ENCODE results near the gene CHAD.

The CHAD gene

DNA sequence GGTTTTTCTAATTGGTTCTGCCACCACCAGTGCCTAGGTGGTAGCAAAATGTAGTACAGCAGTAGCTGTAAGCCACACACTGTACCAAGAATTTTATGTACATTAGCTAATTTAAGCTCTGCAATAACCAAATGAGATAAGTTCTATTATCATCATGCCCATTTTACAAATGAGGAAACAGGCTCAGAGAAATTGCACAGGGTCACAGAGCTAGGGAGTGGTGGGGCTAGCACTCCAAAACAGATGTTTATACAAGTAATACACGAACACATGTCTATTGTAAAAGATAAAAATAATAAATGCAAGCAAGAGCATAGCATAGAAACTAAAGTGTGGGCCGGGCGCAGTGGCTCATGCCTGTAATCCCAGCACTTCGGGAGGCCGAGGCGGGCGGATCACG, 23.5 kb upstream of the CHAD start:
- Histone ChIP-seq H3K4me3 (ENCODE audit: control insufficient read depth in 1 of 7, extremely low read depth in 1 of 7, insufficient read depth in 4 of 7, low read depth in 2 of 7, low read length in 6 of 7) (no peak overlapping the region), H3K9me3 (ENCODE audit: control extremely low read depth in 1 of 5, control insufficient read depth in 4 of 5, insufficient read depth in 2 of 5, low read depth in 1 of 5, low read length in 4 of 5) (no peaks in the 10 kb centered on the region), H3K27me3 (replicated peaks in 2 of 5; ENCODE audit: control insufficient read depth in 4 of 5, insufficient read depth in 5 of 5, low read length in 4 of 5) (no peaks in the 10 kb centered on the region), H3K36me3 (ENCODE audit: control insufficient read depth in 4 of 4, insufficient read depth in 4 of 4, low read length in 3 of 4) (peaks cover 0 to 2% (median 0%) of the 10 kb centered on the region in 4 experiments), H3K4me1 (ENCODE audit: control extremely low read depth in 1 of 4, control insufficient read depth in 4 of 4, insufficient read depth in 4 of 4, low read length in 3 of 4) (no peaks in the 10 kb centered on the region), H3K27ac (ENCODE audit: insufficient read depth in 1 of 2, low read depth in 1 of 2, low read length in 2 of 2, poor library complexity in 1 of 2, severe bottlenecking in 2 of 2) (no peak overlapping the region)
- CTCF ChIA-PET, result interaction anchor here (0.6 to 2.4 kb wide), 3 partner anchors 9 to 180 kb away, joined by 3 to 9 read pairs (median 9); partner anchors contain the start of gene RSAD1
- WGBS (ENCODE audit: insufficient coverage), result no CpG with 5 or more reads among the region's 8 CpGs
- POLR2A ChIA-PET, result no interaction called here
- DNase-seq, result no peak

GRCh38 chr17:50491505-50491904, 22.8 kb upstream of the CHAD start:
- POLR2A ChIA-PET, result no interaction called here
- H3K27me3 ChIP-seq (replicated peaks in 2 of 5; ENCODE audit: control insufficient read depth in 4 of 5, insufficient read depth in 5 of 5, low read length in 4 of 5), result no peaks in the 10 kb centered on the region
- CTCF ChIA-PET, result interaction anchor here (0.6 to 2.4 kb wide), 3 partner anchors 10 to 180 kb away, joined by 3 to 9 read pairs (median 9); partner anchors contain the start of gene RSAD1
- no peak overlapping the region for H3K4me3 ChIP-seq (ENCODE audit: control insufficient read depth in 1 of 7, extremely low read depth in 1 of 7, insufficient read depth in 4 of 7, low read depth in 2 of 7, low read length in 6 of 7)
- no peak for DNase-seq
- no peak overlapping the region for H3K27ac ChIP-seq (ENCODE audit: insufficient read depth in 1 of 2, low read depth in 1 of 2, low read length in 2 of 2, poor library complexity in 1 of 2, severe bottlenecking in 2 of 2)
- no CpG with 5 or more reads among the region's 1 CpG for WGBS (ENCODE audit: insufficient coverage)
- peaks cover 0 to 2% (median 0%) of the 10 kb centered on the region in 4 experiments for H3K36me3 ChIP-seq (ENCODE audit: control insufficient read depth in 4 of 4, insufficient read depth in 4 of 4, low read length in 3 of 4)
- no peaks in the 10 kb centered on the region for H3K4me1 ChIP-seq (ENCODE audit: control extremely low read depth in 1 of 4, control insufficient read depth in 4 of 4, insufficient read depth in 4 of 4, low read length in 3 of 4)
- no peaks in the 10 kb centered on the region for H3K9me3 ChIP-seq (ENCODE audit: control extremely low read depth in 1 of 5, control insufficient read depth in 4 of 5, insufficient read depth in 2 of 5, low read depth in 1 of 5, low read length in 4 of 5)

DNA sequence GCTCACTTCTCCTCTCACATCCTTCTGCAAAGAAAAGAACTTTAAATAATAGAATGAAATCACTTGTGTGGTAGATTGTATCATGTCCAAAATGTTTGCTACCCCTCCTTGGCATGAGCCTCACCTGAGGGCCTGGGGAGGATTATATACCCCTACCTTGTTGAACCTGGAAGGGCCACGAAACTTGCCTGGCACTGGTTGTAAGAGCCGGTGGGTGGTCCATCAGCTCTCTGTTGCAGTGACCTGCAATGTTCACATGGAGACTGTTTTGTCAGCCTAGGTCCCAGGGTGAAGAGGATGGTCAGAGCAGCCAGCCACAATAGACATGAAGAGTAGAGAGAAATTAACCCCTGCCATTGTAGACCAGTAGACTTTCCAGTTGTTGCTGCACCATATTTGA, 20.2 kb upstream of the CHAD start:
- H3K9me3 ChIP-seq (ENCODE audit: control extremely low read depth in 1 of 5, control insufficient read depth in 4 of 5, insufficient read depth in 2 of 5, low read depth in 1 of 5, low read length in 4 of 5), result no peaks in the 10 kb centered on the region
- peaks cover 6 to 21% (median 20%) of the 10 kb centered on the region in 4 experiments for H3K36me3 ChIP-seq (ENCODE audit: control insufficient read depth in 4 of 4, insufficient read depth in 4 of 4, low read length in 3 of 4)
- ChIA-PET POLR2A (no interaction called here), CTCF (interaction anchor here (0.7 to 1.6 kb wide), 3 partner anchors 10 to 207 kb away, joined by 3 to 10 read pairs (median 4); partner anchors contain the start of gene RSAD1)
- no peaks in the 10 kb centered on the region for H3K4me1 ChIP-seq (ENCODE audit: control extremely low read depth in 1 of 4, control insufficient read depth in 4 of 4, insufficient read depth in 4 of 4, low read length in 3 of 4)
- 100% methylated on average over 1 of the region's 2 CpGs for WGBS (ENCODE audit: insufficient coverage)
- H3K27me3 ChIP-seq (replicated peaks in 2 of 5; ENCODE audit: control insufficient read depth in 4 of 5, insufficient read depth in 5 of 5, low read length in 4 of 5), result no peaks in the 10 kb centered on the region
- H3K4me3 ChIP-seq (ENCODE audit: control insufficient read depth in 1 of 7, extremely low read depth in 1 of 7, insufficient read depth in 4 of 7, low read depth in 2 of 7, low read length in 6 of 7), result no peak overlapping the region
- no peak overlapping the region for H3K27ac ChIP-seq (ENCODE audit: insufficient read depth in 1 of 2, low read depth in 1 of 2, low read length in 2 of 2, poor library complexity in 1 of 2, severe bottlenecking in 2 of 2)
- no peak for DNase-seq

DNA sequence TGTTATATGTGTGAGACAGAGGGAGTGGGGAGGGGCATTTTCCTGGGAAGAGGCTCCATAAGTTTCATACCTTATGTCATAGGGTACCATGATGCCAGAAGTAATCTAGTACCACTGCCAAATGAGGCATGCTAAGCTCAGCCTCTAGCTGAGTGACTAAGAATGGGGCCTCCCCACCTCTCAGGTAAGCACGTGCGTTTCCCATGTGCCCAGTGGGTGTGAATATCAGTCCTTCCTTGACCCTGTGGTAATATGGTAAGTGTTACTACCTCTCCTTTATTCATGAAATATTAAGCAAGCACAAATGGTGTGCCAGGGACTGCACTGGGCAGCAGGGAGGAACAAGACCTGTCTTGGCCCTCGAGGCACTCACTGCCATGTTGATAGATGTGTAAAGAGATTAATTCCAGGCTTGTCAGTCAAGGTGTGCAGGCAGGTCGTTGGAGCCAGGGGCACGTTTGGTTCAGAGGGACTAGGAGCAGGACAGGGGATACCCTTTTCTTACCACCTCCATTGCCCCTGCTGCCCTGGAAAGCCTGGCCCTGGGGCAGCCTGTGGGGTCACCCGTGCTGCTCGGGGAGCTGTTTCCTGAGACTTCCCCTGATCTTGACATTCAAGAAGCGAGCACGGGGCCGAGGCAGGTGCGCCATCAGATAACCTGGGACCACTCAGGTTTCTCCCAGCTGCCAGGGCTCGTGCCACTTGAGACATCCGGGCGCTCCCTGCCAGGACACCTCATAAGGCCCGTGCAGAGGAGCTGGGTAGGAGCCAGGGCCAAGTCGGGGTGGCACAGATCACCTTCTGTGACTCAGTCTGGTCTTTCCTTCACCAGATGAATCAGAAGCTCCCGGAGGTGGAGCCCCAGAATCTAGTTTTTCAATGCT, 18.8 kb upstream of the CHAD start:
- Histone ChIP-seq H3K36me3 (ENCODE audit: control insufficient read depth in 4 of 4, insufficient read depth in 4 of 4, low read length in 3 of 4) (peaks cover 6 to 32% (median 25%) of the 10 kb centered on the region in 4 experiments), H3K4me1 (ENCODE audit: control extremely low read depth in 1 of 4, control insufficient read depth in 4 of 4, insufficient read depth in 4 of 4, low read length in 3 of 4) (peaks cover 0 to 1% (median 0%) of the 10 kb centered on the region in 4 experiments), H3K9me3 (ENCODE audit: control extremely low read depth in 1 of 5, control insufficient read depth in 4 of 5, insufficient read depth in 2 of 5, low read depth in 1 of 5, low read length in 4 of 5) (no peaks in the 10 kb centered on the region), H3K27me3 (replicated peaks in 2 of 5; ENCODE audit: control insufficient read depth in 4 of 5, insufficient read depth in 5 of 5, low read length in 4 of 5) (no peaks in the 10 kb centered on the region), H3K4me3 (ENCODE audit: control insufficient read depth in 1 of 7, extremely low read depth in 1 of 7, insufficient read depth in 4 of 7, low read depth in 2 of 7, low read length in 6 of 7) (no peak overlapping the region), H3K27ac (ENCODE audit: insufficient read depth in 1 of 2, low read depth in 1 of 2, low read length in 2 of 2, poor library complexity in 1 of 2, severe bottlenecking in 2 of 2) (no peak overlapping the region)
- ChIA-PET CTCF (interaction anchor here (0.6 to 2.0 kb wide), 4 partner anchors 8 to 138 kb away, joined by 3 to 10 read pairs (median 7); partner anchors contain the start of gene RSAD1), POLR2A (interaction anchor here (0.6 kb wide), 1 partner anchor 10 kb away, joined by 4 read pairs; no protein-coding TSS in a partner anchor)
- 97% methylated on average over 15 of the region's 17 CpGs for WGBS (ENCODE audit: insufficient coverage)
- no peak for DNase-seq

GRCh38 chr17:50484386-50485155, 15.9 kb upstream of the CHAD start:
- ChIA-PET POLR2A (no interaction called here), CTCF (interaction anchor here (0.8 to 4.1 kb wide), 12 partner anchors 9 to 368 kb away, joined by 3 to 18 read pairs (median 5); partner anchors contain the start of genes CHAD and LRRC59)
- no peak overlapping the region for H3K27ac ChIP-seq (ENCODE audit: insufficient read depth in 1 of 2, low read depth in 1 of 2, low read length in 2 of 2, poor library complexity in 1 of 2, severe bottlenecking in 2 of 2)
- H3K27me3 ChIP-seq (replicated peaks in 2 of 5; ENCODE audit: control insufficient read depth in 4 of 5, insufficient read depth in 5 of 5, low read length in 4 of 5), result no peaks in the 10 kb centered on the region
- DNase-seq, result no peak
- WGBS (ENCODE audit: insufficient coverage), result 97% methylated on average over 7 of the region's 11 CpGs
- H3K9me3 ChIP-seq (ENCODE audit: control extremely low read depth in 1 of 5, control insufficient read depth in 4 of 5, insufficient read depth in 2 of 5, low read depth in 1 of 5, low read length in 4 of 5), result no peaks in the 10 kb centered on the region
- H3K4me3 ChIP-seq (ENCODE audit: control insufficient read depth in 1 of 7, extremely low read depth in 1 of 7, insufficient read depth in 4 of 7, low read depth in 2 of 7, low read length in 6 of 7), result no peak overlapping the region
- H3K36me3 ChIP-seq (ENCODE audit: control insufficient read depth in 4 of 4, insufficient read depth in 4 of 4, low read length in 3 of 4), result peaks cover 9 to 48% (median 31%) of the 10 kb centered on the region in 4 experiments
- peaks cover 0 to 11% (median 7%) of the 10 kb centered on the region in 4 experiments for H3K4me1 ChIP-seq (ENCODE audit: control extremely low read depth in 1 of 4, control insufficient read depth in 4 of 4, insufficient read depth in 4 of 4, low read length in 3 of 4)

DNA sequence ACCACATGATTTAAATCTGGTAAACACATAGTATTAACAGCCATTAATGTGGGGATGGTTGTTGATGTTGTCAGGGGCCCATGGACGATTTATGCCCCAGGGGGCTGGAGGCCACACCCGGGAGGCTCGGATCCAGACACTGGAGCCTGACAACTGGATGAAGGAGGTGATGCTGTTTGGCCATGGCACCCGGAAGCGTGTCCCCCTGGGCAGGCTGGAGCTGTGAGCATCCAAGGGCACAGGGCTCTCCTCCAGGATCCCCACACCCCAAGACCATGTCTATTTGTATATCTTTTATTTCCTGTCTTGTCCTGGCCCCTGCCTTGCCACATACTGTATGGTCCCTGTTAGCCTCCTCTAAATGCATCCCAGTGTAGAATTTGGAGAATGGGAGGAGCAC, 14.6 kb upstream of the CHAD start:
- CTCF ChIA-PET, result interaction anchor here (0.6 to 4.1 kb wide), 18 partner anchors 11 to 370 kb away, joined by 3 to 18 read pairs (median 4); partner anchors contain the start of gene LRRC59
- Histone ChIP-seq H3K27me3 (replicated peaks in 2 of 5; ENCODE audit: control insufficient read depth in 4 of 5, insufficient read depth in 5 of 5, low read length in 4 of 5) (no peaks in the 10 kb centered on the region), H3K4me1 (ENCODE audit: control extremely low read depth in 1 of 4, control insufficient read depth in 4 of 4, insufficient read depth in 4 of 4, low read length in 3 of 4) (peaks cover 0 to 18% (median 15%) of the 10 kb centered on the region in 4 experiments), H3K36me3 (ENCODE audit: control insufficient read depth in 4 of 4, insufficient read depth in 4 of 4, low read length in 3 of 4) (peaks cover 9 to 48% (median 31%) of the 10 kb centered on the region in 4 experiments), H3K4me3 (ENCODE audit: control insufficient read depth in 1 of 7, extremely low read depth in 1 of 7, insufficient read depth in 4 of 7, low read depth in 2 of 7, low read length in 6 of 7) (no peak overlapping the region), H3K27ac (ENCODE audit: insufficient read depth in 1 of 2, low read depth in 1 of 2, low read length in 2 of 2, poor library complexity in 1 of 2, severe bottlenecking in 2 of 2) (no peak overlapping the region), H3K9me3 (ENCODE audit: control extremely low read depth in 1 of 5, control insufficient read depth in 4 of 5, insufficient read depth in 2 of 5, low read depth in 1 of 5, low read length in 4 of 5) (no peaks in the 10 kb centered on the region)
- DNase-seq, result no peak
- 93% methylated on average over 3 of the region's 5 CpGs for WGBS (ENCODE audit: insufficient coverage)
- POLR2A ChIA-PET, result no interaction called here

Measured in common myeloid progenitor, CD34-positive (primary cell).